Activated effector memory CD4-positive, alpha-beta T cell treated with Interleukin-2 at 50 U/mL for 16 hours (primary cell): ENCODE results near the gene PARL.
"Not testable (repeated sequence)": the region's sequence is repeated elsewhere in the genome, so short reads cannot be mapped to it uniquely, and the experiment has no call there.

Source experiments
- DNase-seq: peaks from one replicate; pipeline ENCODE4 v3.0.0-alpha.2; 2020

PARL gene

GRCh38 chr3:183816681-183817510, 67.8 kb downstream of the PARL start:
- DNase-seq = no peak

GRCh38 chr3:183815951-183816475, 68.7 kb downstream of the PARL start:
- no peak for DNase-seq

GRCh38 chr3:183815563-183815940, 69.1 kb downstream of the PARL start:
- DNase-seq = no peak

GRCh38 chr3:183814240-183814639, 70.4 kb downstream of the PARL start:
- no peak for DNase-seq

GRCh38 chr3:183812761-183813445, 71.8 kb downstream of the PARL start:
- DNase-seq = no peak

- no peak for DNase-seq
These were observed 73.0 kb downstream of the PARL start for GRCh38 chr3:183811638-183812037.

GRCh38 chr3:183810643-183811594, 73.8 kb downstream of the PARL start:
- no peak for DNase-seq

- DNase-seq = no peak
These were observed 75.4 kb downstream of the PARL start for GRCh38 chr3:183809270-183809669.

GRCh38 chr3:183808355-183808754, 76.3 kb downstream of the PARL start:
- DNase-seq = no peak

- DNase-seq = no peak
These were observed 76.8 kb downstream of the PARL start for GRCh38 chr3:183807881-183808280.

- no peak for DNase-seq
These were observed 77.4 kb downstream of the PARL start for GRCh38 chr3:183807209-183807728.

- DNase-seq = no peak
These were observed 81.7 kb downstream of the PARL start for GRCh38 chr3:183802989-183803388.

GRCh38 chr3:183801601-183802000, 83.1 kb downstream of the PARL start:
- DNase-seq = no peak

- DNase-seq = no peak
These were observed 84.3 kb downstream of the PARL start for GRCh38 chr3:183800243-183800863.

GRCh38 chr3:183799461-183799860, 85.2 kb downstream of the PARL start:
- DNase-seq = no peak

- no peak for DNase-seq
These were observed 86.7 kb downstream of the PARL start for GRCh38 chr3:183797996-183798395.

- DNase-seq = no peak
These were observed 88.3 kb downstream of the PARL start for GRCh38 chr3:183796372-183796771.

GRCh38 chr3:183794452-183794851, 90.2 kb downstream of the PARL start:
- no peak for DNase-seq

- no peak for DNase-seq
These were observed 91.7 kb downstream of the PARL start for GRCh38 chr3:183792976-183793375.

- DNase-seq = no peak
These were observed 94.0 kb downstream of the PARL start for GRCh38 chr3:183790700-183791099.

GRCh38 chr3:183789826-183790225, 94.9 kb downstream of the PARL start:
- DNase-seq = no peak

GRCh38 chr3:183784503-183784902, 100.2 kb downstream of the PARL start:
- DNase-seq = not testable (repeated sequence)
